Lung (tissue), 12 donors: ENCODE measurements around the gene OCSTAMP. TPM values are rescaled to one million over a fixed set of nuclear protein-coding genes. Genes with fewer than 3 reads are reported as not detected.

ENCODE experiments used
- ATAC-seq: fragments of 200-7000 bp; cut with Tn5 transposase; one replicate; pipeline ENCODE4 v1.9.1; 2020; ENCODE audit warnings: moderate number of reproducible peaks; ENCODE audit not compliant: insufficient read depth, low FRiP score
- DNase-seq, 3 donors: peaks; one replicate each; pipeline ENCODE4 v3.0.0-alpha.2; 2013 to 2017
- H3K27ac ChIP-seq, 2 donors: one replicate each; pipeline ENCODE4 v1.5.1; 2013; ENCODE audit warnings: mild to moderate bottlenecking in 2 of 2, moderate library complexity in 2 of 2, control low read depth in 1 of 2, inconsistent platforms in 1 of 2, low read depth in 1 of 2, low read length in 1 of 2
- H3K27me3 ChIP-seq, 3 donors: one replicate each; pipeline ENCODE4 v1.5.1; 2013; ENCODE audit warnings: low read length in 2 of 3; ENCODE audit not compliant: control insufficient read depth in 3 of 3, insufficient read depth in 3 of 3
- H3K36me3 ChIP-seq, 4 donors: one replicate each; pipeline ENCODE4 v1.5.1; 2013; ENCODE audit warnings: low read length in 4 of 4, mild to moderate bottlenecking in 1 of 4, moderate library complexity in 1 of 4; ENCODE audit not compliant: control insufficient read depth in 4 of 4, insufficient read depth in 4 of 4
- H3K4me1 ChIP-seq, 5 donors: one replicate each; pipeline ENCODE4 v1.5.1; 2013; ENCODE audit warnings: low read length in 5 of 5, mild to moderate bottlenecking in 2 of 5, moderate library complexity in 1 of 5; ENCODE audit not compliant: control insufficient read depth in 5 of 5, insufficient read depth in 5 of 5
- H3K4me3 ChIP-seq: one replicate; pipeline ENCODE4 v1.5.1; 2013; ENCODE audit warnings: mild to moderate bottlenecking, control low read depth, moderate library complexity
- H3K9ac ChIP-seq, 2 donors: one replicate each; pipeline ENCODE4 v1.5.1; 2013; ENCODE audit warnings: low read length in 2 of 2, control low read depth in 1 of 2; ENCODE audit not compliant: insufficient read depth in 1 of 2
- H3K9me3 ChIP-seq, 4 donors: one replicate each; pipeline ENCODE4 v1.5.1; 2013; ENCODE audit warnings: low read length in 3 of 4, mild to moderate bottlenecking in 1 of 4, moderate library complexity in 1 of 4; ENCODE audit not compliant: control insufficient read depth in 4 of 4, insufficient read depth in 3 of 4
- WGBS, 2 donors: extraction: QIAGEN DNeasy Blood & Tissue Kit; methylation state at CpG; one replicate each; pipeline ENCODE4 v1.1.7; 2013; 5-methylcytosine and 5-hydroxymethylcytosine counted together
- polyA plus RNA-seq, 2 donors: library from polyadenylated mRNA; stranded (reverse); fragments of 200-250 nt; gene quantifications; one replicate each; pipeline ENCODE4 v1.2.1, GENCODE V29; 2013
- total RNA-seq, 2 donors: library from RNA; depleted of rRNA in 1 of 2; stranded (reverse); fragments of >200 nt in 1 of 2; gene quantifications; one replicate each; pipeline ENCODE4 v1.2.1, GENCODE V29; 2014 to 2021
- TF ChIP-seq, protein P1 (sequence below): IDR thresholded peaks from 2 replicates; pipeline ENCODE4 v1.5.1; 2012; ENCODE audit warnings: mild to moderate bottlenecking; ENCODE audit errors: control extremely low read depth, extremely low read depth
- donor health status: control.
- donor health status: control.
- donor health status: Bipolar disorder and iron deficiency.
- donor health status: healthy.
- donor health status: DM: yes; HTN: yes; CAD: no.

The OCSTAMP gene
- total and polyA plus RNA-seq, 4 donors: 0.11 TPM; not detected in 3

DNA sequence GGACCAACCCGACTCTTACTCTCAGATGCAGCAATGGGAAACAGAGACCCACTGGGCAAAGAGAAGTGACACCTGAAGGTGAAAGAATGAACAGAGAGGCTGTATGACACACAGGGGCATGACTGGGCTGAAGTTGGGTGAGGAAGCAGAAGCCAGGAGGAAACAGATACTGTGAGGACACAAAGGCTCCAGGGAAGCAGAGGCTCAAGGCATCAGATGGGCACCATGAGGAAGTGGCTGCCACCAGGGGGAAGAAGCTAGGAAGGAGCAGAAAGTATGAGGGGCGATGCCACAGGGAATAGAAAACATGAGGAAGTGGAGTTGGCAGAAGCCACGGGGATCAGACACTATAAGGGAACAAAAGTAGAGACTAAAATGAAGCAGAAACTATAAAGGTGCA is 30.9 kb upstream of the OCSTAMP start:
- no peak overlapping the region for H3K4me3 ChIP-seq
- WGBS, 2 donors: 61 to 76% methylated on average over 3 of the region's 3 CpGs
- no peak for ATAC-seq

DNA sequence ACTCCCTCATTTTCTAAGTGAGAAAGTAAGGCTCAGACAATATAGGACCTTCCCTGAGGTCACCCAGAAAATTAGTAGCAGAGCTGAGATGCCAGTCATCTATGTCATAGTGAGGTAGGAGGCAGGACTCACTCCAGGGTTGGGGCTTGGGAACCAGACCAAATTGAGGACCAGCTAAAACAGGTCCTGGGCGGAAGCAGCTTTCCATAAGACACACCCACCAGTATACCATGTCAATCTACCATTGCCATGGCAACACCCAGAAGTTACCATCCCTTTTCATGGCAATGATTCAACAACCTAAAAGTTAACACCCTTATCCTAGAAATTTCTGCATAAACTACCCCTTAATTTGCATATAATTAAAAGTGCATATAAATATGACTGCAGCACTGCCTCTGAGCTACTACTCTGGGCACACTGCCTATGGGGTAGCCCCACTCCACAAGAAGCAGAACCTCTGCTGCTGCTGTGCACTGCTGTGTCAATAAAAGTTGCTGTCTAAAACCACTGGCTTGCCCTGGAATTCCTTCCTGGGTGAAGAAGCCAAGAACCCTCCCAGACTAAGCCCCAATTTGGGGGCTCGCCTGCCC is 30.3 kb upstream of the OCSTAMP start:
- H3K4me3 ChIP-seq: no peak overlapping the region
- no peaks in the 10 kb centered on the region for H3K9me3 ChIP-seq
- no peaks in the 10 kb centered on the region for H3K36me3 ChIP-seq
- DNase-seq (no peak), ATAC-seq (no peak)
- H3K9ac ChIP-seq: no peak overlapping the region
- H3K4me1 ChIP-seq: no peaks in the 10 kb centered on the region
- TF ChIP-seq, protein P1, sequence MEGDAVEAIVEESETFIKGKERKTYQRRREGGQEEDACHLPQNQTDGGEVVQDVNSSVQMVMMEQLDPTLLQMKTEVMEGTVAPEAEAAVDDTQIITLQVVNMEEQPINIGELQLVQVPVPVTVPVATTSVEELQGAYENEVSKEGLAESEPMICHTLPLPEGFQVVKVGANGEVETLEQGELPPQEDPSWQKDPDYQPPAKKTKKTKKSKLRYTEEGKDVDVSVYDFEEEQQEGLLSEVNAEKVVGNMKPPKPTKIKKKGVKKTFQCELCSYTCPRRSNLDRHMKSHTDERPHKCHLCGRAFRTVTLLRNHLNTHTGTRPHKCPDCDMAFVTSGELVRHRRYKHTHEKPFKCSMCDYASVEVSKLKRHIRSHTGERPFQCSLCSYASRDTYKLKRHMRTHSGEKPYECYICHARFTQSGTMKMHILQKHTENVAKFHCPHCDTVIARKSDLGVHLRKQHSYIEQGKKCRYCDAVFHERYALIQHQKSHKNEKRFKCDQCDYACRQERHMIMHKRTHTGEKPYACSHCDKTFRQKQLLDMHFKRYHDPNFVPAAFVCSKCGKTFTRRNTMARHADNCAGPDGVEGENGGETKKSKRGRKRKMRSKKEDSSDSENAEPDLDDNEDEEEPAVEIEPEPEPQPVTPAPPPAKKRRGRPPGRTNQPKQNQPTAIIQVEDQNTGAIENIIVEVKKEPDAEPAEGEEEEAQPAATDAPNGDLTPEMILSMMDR: no peak
- H3K27ac ChIP-seq: no peak overlapping the region
- 93 to 96% methylated on average over 2 of the region's 2 CpGs for WGBS, 2 donors
- H3K27me3 ChIP-seq: no peaks in the 10 kb centered on the region

More for the DNA sequence above, 30.9 kb upstream of the OCSTAMP start:
- no peak overlapping the region for H3K9ac ChIP-seq
- no peaks in the 10 kb centered on the region for H3K9me3 ChIP-seq
- TF ChIP-seq, protein P1: no peak
- no peak overlapping the region for H3K27ac ChIP-seq
- no peaks in the 10 kb centered on the region for H3K4me1 ChIP-seq
- no peaks in the 10 kb centered on the region for H3K27me3 ChIP-seq
- H3K36me3 ChIP-seq: no peaks in the 10 kb centered on the region
- DNase-seq: no peak

DNA sequence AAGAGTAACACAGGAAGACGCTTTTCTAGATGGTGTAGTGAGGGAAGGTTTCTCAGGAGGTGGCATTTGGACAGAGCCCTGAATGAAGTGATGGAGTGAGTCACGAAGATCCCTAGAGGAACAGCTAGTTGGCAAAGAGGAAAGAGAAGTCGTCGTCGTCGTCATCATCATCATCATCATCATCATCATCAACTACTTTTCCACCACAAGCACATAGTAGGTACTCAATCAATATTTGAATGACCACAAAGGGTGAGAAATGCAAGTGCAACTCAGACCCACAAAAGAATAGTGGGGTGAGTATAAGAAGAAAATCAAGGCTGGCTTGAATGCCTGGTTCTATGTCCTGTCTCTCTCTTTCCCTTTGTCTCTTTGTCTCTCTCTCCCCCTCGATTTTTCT is 28.3 kb upstream of the OCSTAMP start:
- no peak overlapping the region for H3K4me3 ChIP-seq
- no peaks in the 10 kb centered on the region for H3K27me3 ChIP-seq
- no peaks in the 10 kb centered on the region for H3K36me3 ChIP-seq
- DNase-seq (no peak), ATAC-seq (no peak)
- no peak overlapping the region for H3K9ac ChIP-seq
- TF ChIP-seq, protein P1: no peak
- no peak overlapping the region for H3K27ac ChIP-seq
- H3K4me1 ChIP-seq: no peaks in the 10 kb centered on the region
- WGBS, 2 donors: 85 to 88% methylated on average over 7 of the region's 7 CpGs
- H3K9me3 ChIP-seq: no peaks in the 10 kb centered on the region
